GM21528 (cell line): ENCODE results near the gene MYL12B.
A peak's percentile ranks its signal among the peaks of the same experiment; 100 is the strongest.
"Not testable (repeated sequence)": the region's sequence is repeated elsewhere in the genome, so short reads cannot be mapped to it uniquely, and the experiment has no call there.

Source experiments
- ATAC-seq: cut with Tn5 transposase; IDR thresholded peaks from one replicate; pipeline ENCODE4 v1.9.1; 2021; ENCODE audit warnings: mild to moderate bottlenecking, moderate library complexity; ENCODE audit not compliant: unreplicated experiment, low FRiP score

The MYL12B gene

GRCh38 chr18:3257627-3258120, 4.3 kb upstream of the MYL12B start:
- ATAC-seq = no peak

- no peak for ATAC-seq
Measured at GRCh38 chr18:3260995-3261372, 949 bp upstream of the MYL12B start.

GRCh38 chr18:3262234-3263131, 550 bp downstream of the MYL12B start:
- peak; percentile 38 for ATAC-seq

GRCh38 chr18:3263132-3263700, 1.3 kb downstream of the MYL12B start:
- ATAC-seq = no peak

GRCh38 chr18:3264362-3264761, 2.4 kb downstream of the MYL12B start:
- no peak for ATAC-seq

GRCh38 chr18:3265564-3266033, 3.7 kb downstream of the MYL12B start:
- no peak for ATAC-seq

- ATAC-seq = no peak
Measured at GRCh38 chr18:3266062-3266608, 4.2 kb downstream of the MYL12B start.

GRCh38 chr18:3268306-3268705, 6.4 kb downstream of the MYL12B start:
- ATAC-seq = no peak

- ATAC-seq = no peak
Measured at GRCh38 chr18:3269241-3269913, 7.4 kb downstream of the MYL12B start.

GRCh38 chr18:3269914-3270299, 8.0 kb downstream of the MYL12B start:
- no peak for ATAC-seq

- no peak for ATAC-seq
Measured at GRCh38 chr18:3273042-3273441, 11.1 kb downstream of the MYL12B start.

- ATAC-seq = not testable (repeated sequence)
Measured at GRCh38 chr18:3277643-3278213, 15.8 kb downstream of the MYL12B start.

GRCh38 chr18:3279201-3280185, 17.6 kb downstream of the MYL12B start:
- ATAC-seq = peak; percentile 88

- ATAC-seq = no peak
Measured at GRCh38 chr18:3281456-3282400, 19.8 kb downstream of the MYL12B start.

GRCh38 chr18:3283253-3283863, 21.4 kb downstream of the MYL12B start:
- ATAC-seq = no peak

GRCh38 chr18:3283908-3284307, 22.0 kb downstream of the MYL12B start:
- ATAC-seq = no peak

GRCh38 chr18:3284501-3284900, 22.6 kb downstream of the MYL12B start:
- ATAC-seq = no peak

- ATAC-seq = no peak
Measured at GRCh38 chr18:3286159-3286558, 24.2 kb downstream of the MYL12B start.
